ENCODE data around the gene RPSA. TPM values are rescaled to one million over a fixed set of nuclear protein-coding genes. Genes with fewer than 3 reads are reported as not detected.
"Not testable (repeated sequence)": the region's sequence is repeated elsewhere in the genome, so short reads cannot be mapped to it uniquely, and the experiment has no call there.

Gene RPSA
- total RNA-seq, 4 donors from 2014 or later: 824 to 1,988 (median 1,203) TPM

- Histone ChIP-seq H3K36me3 (no peaks in the 10 kb centered on the region), H3K4me1 (peaks cover 0 to 5% of the 10 kb centered on the region in 2 donors), H3K4me3 (no peak overlapping the region), H3K27ac (no peak overlapping the region), H3K27me3 (no peaks in the 10 kb centered on the region), H3K9me3 (no peaks in the 10 kb centered on the region)
- TF ChIP-seq CTCF (IDR thresholded peaks at IDR 0.05) (no peak), POLR2A (IDR thresholded peaks at IDR 0.05) (no peak)
- intact Hi-C loops (cut with DNase I; ENCODE audit: low total_unique reads): no loop called here
- no peak for DNase-seq
Observed at GRCh38 chr3:39409514-39410136, 3.1 kb downstream of the RPSA start.

GRCh38 chr3:39410893-39411292, 4.4 kb downstream of the RPSA start:
- no peak overlapping the region for H3K4me3 ChIP-seq
- peaks cover 0 to 5% of the 10 kb centered on the region in 2 donors for H3K4me1 ChIP-seq
- H3K27ac ChIP-seq: no peak overlapping the region
- no peaks in the 10 kb centered on the region for H3K27me3 ChIP-seq
- H3K36me3 ChIP-seq: no peaks in the 10 kb centered on the region
- TF ChIP-seq POLR2A (IDR thresholded peaks at IDR 0.05) (no peak), CTCF (IDR thresholded peaks at IDR 0.05) (no peak)
- DNase-seq: no peak
- intact Hi-C loops (cut with DNase I; ENCODE audit: low total_unique reads): no loop called here
- no peaks in the 10 kb centered on the region for H3K9me3 ChIP-seq

GRCh38 chr3:39412668-39413260, 6.2 kb downstream of the RPSA start:
- no peak overlapping the region for H3K4me3 ChIP-seq
- H3K9me3 ChIP-seq: no peaks in the 10 kb centered on the region
- no peaks in the 10 kb centered on the region for H3K27me3 ChIP-seq
- H3K4me1 ChIP-seq: peaks cover 0 to 3% of the 10 kb centered on the region in 2 donors
- intact Hi-C loops (cut with DNase I; ENCODE audit: low total_unique reads): no loop called here
- DNase-seq: no peak
- H3K27ac ChIP-seq: no peak overlapping the region
- TF ChIP-seq CTCF (IDR thresholded peaks at IDR 0.05) (no peak), POLR2A (IDR thresholded peaks at IDR 0.05) (no peak)
- H3K36me3 ChIP-seq: no peaks in the 10 kb centered on the region

- Histone ChIP-seq H3K4me3 (no peak overlapping the region), H3K27me3 (no peaks in the 10 kb centered on the region), H3K9me3 (no peaks in the 10 kb centered on the region), H3K36me3 (no peaks in the 10 kb centered on the region), H3K4me1 (no peaks in the 10 kb centered on the region), H3K27ac (no peak overlapping the region)
- no peak for DNase-seq
- TF ChIP-seq CTCF (IDR thresholded peaks at IDR 0.05) (no peak), POLR2A (IDR thresholded peaks at IDR 0.05) (no peak)
- intact Hi-C loops (cut with DNase I; ENCODE audit: low total_unique reads): no loop called here
Observed at GRCh38 chr3:39413691-39414420, 7.3 kb downstream of the RPSA start.

- intact Hi-C loops (cut with DNase I; ENCODE audit: low total_unique reads): no loop called here
- H3K4me1 ChIP-seq: no peaks in the 10 kb centered on the region
- H3K4me3 ChIP-seq: no peak overlapping the region
- H3K27ac ChIP-seq: no peak overlapping the region
- no peaks in the 10 kb centered on the region for H3K27me3 ChIP-seq
- H3K9me3 ChIP-seq: no peaks in the 10 kb centered on the region
- DNase-seq: no peak
- no peak for TF ChIP-seq CTCF (IDR thresholded peaks at IDR 0.05)
- no peak for TF ChIP-seq POLR2A (IDR thresholded peaks at IDR 0.05)
- no peaks in the 10 kb centered on the region for H3K36me3 ChIP-seq
Observed at GRCh38 chr3:39414421-39414907, 7.9 kb downstream of the RPSA start.

- H3K27me3 ChIP-seq; DNase-seq; intact Hi-C loops (cut with DNase I; ENCODE audit: low total_unique reads); H3K9me3 ChIP-seq; H3K4me1 ChIP-seq; H3K27ac ChIP-seq; H3K36me3 ChIP-seq; H3K4me3 ChIP-seq: not testable (repeated sequence)
Observed at GRCh38 chr3:39415302-39415701, 8.8 kb downstream of the RPSA start.
